C4-2B (cell line): ENCODE measurements around the gene TPD52L1.

ENCODE experiments used
- H3K27ac ChIP-seq: fragments of 450-650 bp; 2 replicates; pipeline ENCODE4 v1.5.1; 2017
- CTCF ChIP-seq: fragments of 450-650 bp; conservative IDR thresholded peaks from 2 replicates; pipeline ENCODE4 v1.5.1; 2017; ENCODE audit warnings: mild to moderate bottlenecking
- ZFX ChIP-seq: fragments of 450-650 bp; IDR thresholded peaks from 2 replicates; pipeline ENCODE4 v1.6.1; 2017

TPD52L1 gene

GRCh38 chr6:125192610-125192930, 39.0 kb downstream of the TPD52L1 start:
- TF ChIP-seq ZFX (no peak), CTCF (peak; percentile 43)
- H3K27ac ChIP-seq, result no peak overlapping the region

- no peak for TF ChIP-seq CTCF
- no peak for TF ChIP-seq ZFX
- H3K27ac ChIP-seq, result no peak overlapping the region
Measured at GRCh38 chr6:125193208-125193607, 39.6 kb downstream of the TPD52L1 start.

GRCh38 chr6:125194941-125195340, 41.4 kb downstream of the TPD52L1 start:
- TF ChIP-seq CTCF, result no peak
- TF ChIP-seq ZFX, result no peak
- H3K27ac ChIP-seq, result no peak overlapping the region

- no peak for TF ChIP-seq CTCF
- H3K27ac ChIP-seq, result no peak overlapping the region
Measured at GRCh38 chr6:125195526-125195925, 42.0 kb downstream of the TPD52L1 start.

GRCh38 chr6:125196613-125197012, 43.0 kb downstream of the TPD52L1 start:
- TF ChIP-seq ZFX (no peak), CTCF (no peak)
- no peak overlapping the region for H3K27ac ChIP-seq

- TF ChIP-seq CTCF (no peak), ZFX (no peak)
- H3K27ac ChIP-seq, result peak overlapping the region; percentile 67
Measured at GRCh38 chr6:125197795-125198269, 44.3 kb downstream of the TPD52L1 start.

GRCh38 chr6:125198398-125198937, 44.9 kb downstream of the TPD52L1 start:
- H3K27ac ChIP-seq, result peak overlapping the region; percentile 67; the same call in 1 of the 2 replicates
- TF ChIP-seq ZFX (no peak), CTCF (no peak)
